ENCODE measurements around the gene BMF. TPM values are rescaled to one million over a fixed set of nuclear protein-coding genes. Genes with fewer than 3 reads are reported as not detected.
"Not testable (repeated sequence)": the region's sequence is repeated elsewhere in the genome, so short reads cannot be mapped to it uniquely, and the experiment has no call there.

Gene BMF
- total RNA-seq, 1 experiment from 2014 or later = 11.5 TPM

DNA sequence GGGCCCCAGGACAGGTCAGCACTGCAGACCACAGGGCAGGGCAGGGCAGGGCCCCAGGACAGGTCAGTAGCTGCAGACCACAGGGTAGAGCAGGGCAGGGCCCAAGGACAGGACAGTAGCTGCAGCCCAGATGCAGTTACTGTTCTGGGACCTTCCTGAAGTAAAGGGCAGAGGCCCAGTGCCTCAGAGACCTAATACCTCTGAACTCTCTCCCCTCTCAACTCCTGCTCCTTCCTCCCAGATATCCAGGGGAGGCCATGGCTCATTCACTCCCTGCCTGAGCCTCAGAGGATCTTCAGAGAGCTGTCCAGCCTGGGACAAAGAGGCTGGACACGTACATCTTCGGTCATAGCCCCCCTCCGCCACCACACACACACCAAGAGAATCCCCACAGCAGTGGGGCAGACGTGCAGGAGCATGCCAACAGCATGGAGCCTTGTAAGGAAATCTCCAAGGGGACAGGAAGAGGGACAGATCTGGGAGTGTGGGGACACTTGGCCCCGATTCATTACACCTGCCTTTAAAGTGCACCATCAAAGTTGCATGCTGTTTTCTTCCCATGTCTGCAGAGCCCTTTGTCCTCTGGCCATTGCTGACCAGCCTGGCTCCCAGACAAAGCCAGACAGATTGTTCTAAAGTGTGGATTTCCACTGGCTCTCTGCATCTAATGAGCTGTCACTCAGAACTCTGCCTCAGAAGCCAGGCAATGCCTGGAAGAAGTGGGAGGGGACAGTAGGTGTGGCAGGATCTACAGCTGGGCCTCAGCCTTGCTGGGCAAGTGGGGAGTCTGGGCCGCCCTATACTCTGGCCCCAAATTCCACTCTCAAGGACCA is 28.0 kb upstream of the BMF start:
- no peak overlapping the region for H3K27ac Mint-ChIP-seq (ENCODE audit: unreplicated experiment)
- no TSS peak for BruUV-seq (replicated peaks)
- H3K4me1 Mint-ChIP-seq (ENCODE audit: low read depth, unreplicated experiment) = no peaks in the 10 kb centered on the region
- intact Hi-C loops (cut with micrococcal nuclease; ENCODE audit: unreplicated experiment) = no loop called here
- H3K27me3 Mint-ChIP-seq (ENCODE audit: unreplicated experiment) = no peaks in the 10 kb centered on the region
- no peak for DNase-seq
- CTCF ChIA-PET = no interaction called here
- H3K9me3 Mint-ChIP-seq (ENCODE audit: low read depth, unreplicated experiment) = no peaks in the 10 kb centered on the region
- H3K4me3 Mint-ChIP-seq (ENCODE audit: low read depth, unreplicated experiment) = no peak overlapping the region
- TF ChIP-seq, protein P1, sequence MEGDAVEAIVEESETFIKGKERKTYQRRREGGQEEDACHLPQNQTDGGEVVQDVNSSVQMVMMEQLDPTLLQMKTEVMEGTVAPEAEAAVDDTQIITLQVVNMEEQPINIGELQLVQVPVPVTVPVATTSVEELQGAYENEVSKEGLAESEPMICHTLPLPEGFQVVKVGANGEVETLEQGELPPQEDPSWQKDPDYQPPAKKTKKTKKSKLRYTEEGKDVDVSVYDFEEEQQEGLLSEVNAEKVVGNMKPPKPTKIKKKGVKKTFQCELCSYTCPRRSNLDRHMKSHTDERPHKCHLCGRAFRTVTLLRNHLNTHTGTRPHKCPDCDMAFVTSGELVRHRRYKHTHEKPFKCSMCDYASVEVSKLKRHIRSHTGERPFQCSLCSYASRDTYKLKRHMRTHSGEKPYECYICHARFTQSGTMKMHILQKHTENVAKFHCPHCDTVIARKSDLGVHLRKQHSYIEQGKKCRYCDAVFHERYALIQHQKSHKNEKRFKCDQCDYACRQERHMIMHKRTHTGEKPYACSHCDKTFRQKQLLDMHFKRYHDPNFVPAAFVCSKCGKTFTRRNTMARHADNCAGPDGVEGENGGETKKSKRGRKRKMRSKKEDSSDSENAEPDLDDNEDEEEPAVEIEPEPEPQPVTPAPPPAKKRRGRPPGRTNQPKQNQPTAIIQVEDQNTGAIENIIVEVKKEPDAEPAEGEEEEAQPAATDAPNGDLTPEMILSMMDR (IDR thresholded peaks at IDR 0.05; ENCODE audit: unreplicated experiment) = no peak
- H3K36me3 Mint-ChIP-seq (ENCODE audit: insufficient read depth, unreplicated experiment) = no peaks in the 10 kb centered on the region

DNA sequence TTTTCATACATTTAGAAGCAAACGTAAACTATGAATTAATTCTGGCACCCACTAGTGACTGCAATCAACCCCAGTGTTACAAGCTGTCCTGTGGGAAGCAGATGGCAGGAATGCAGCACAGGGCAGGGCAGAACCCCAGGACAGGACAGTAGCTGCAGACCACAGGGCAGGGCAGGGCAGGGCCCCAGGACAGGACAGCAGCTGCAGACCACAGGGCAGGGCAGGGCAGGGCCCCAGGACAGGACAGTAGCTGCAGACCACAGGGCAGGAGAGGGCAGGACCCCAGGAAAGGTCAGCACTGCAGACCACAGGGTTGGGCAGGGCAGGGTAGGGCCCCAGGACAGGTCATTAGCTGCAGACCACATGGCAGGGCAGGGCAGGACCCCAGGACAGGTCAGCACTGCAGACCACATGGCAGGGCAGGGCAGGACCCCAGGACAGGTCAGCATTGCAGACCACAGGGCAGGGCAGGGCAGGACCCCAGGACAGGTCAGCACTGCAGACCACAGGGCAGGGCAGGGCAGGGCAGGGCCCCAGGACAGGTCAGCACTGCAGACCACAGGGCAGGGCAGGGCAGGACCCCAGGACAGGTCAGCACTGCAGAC is 27.3 kb upstream of the BMF start:
- H3K27me3 Mint-ChIP-seq (ENCODE audit: unreplicated experiment); H3K27ac Mint-ChIP-seq (ENCODE audit: unreplicated experiment); H3K4me3 Mint-ChIP-seq (ENCODE audit: low read depth, unreplicated experiment); H3K9me3 Mint-ChIP-seq (ENCODE audit: low read depth, unreplicated experiment); CTCF ChIA-PET; H3K36me3 Mint-ChIP-seq (ENCODE audit: insufficient read depth, unreplicated experiment); DNase-seq; H3K4me1 Mint-ChIP-seq (ENCODE audit: low read depth, unreplicated experiment); BruUV-seq (replicated peaks); intact Hi-C loops (cut with micrococcal nuclease; ENCODE audit: unreplicated experiment): not testable (repeated sequence)

DNA sequence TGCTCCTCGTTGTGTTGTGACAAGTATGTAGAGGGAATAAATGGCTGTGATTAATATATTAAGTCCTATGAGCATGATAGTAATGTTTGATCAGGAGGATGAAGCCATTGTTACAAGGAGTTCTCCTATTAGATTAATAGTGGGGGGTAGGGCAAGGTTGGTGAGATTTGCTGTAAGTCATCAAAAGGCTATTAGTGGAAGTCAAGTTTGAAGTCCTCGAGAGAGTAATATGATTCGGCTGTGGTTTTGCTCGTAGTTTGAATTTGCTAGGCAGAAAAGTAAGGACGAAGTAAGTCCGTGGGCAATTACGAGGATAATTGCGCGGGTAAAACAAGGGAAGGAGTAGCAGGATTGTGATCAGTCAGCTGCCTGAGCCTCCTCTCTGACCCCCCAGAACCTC is 26.2 kb upstream of the BMF start:
- H3K36me3 Mint-ChIP-seq (ENCODE audit: insufficient read depth, unreplicated experiment) = no peaks in the 10 kb centered on the region
- H3K4me1 Mint-ChIP-seq (ENCODE audit: low read depth, unreplicated experiment) = no peaks in the 10 kb centered on the region
- CTCF ChIA-PET = no interaction called here
- intact Hi-C loops (cut with micrococcal nuclease; ENCODE audit: unreplicated experiment) = no loop called here
- BruUV-seq (replicated peaks) = no TSS peak
- H3K9me3 Mint-ChIP-seq (ENCODE audit: low read depth, unreplicated experiment) = no peaks in the 10 kb centered on the region
- H3K27ac Mint-ChIP-seq (ENCODE audit: unreplicated experiment) = no peak overlapping the region
- no peak overlapping the region for H3K4me3 Mint-ChIP-seq (ENCODE audit: low read depth, unreplicated experiment)
- H3K27me3 Mint-ChIP-seq (ENCODE audit: unreplicated experiment) = no peaks in the 10 kb centered on the region
- TF ChIP-seq, protein P1 (IDR thresholded peaks at IDR 0.05; ENCODE audit: unreplicated experiment) = no peak
- DNase-seq = no peak

DNA sequence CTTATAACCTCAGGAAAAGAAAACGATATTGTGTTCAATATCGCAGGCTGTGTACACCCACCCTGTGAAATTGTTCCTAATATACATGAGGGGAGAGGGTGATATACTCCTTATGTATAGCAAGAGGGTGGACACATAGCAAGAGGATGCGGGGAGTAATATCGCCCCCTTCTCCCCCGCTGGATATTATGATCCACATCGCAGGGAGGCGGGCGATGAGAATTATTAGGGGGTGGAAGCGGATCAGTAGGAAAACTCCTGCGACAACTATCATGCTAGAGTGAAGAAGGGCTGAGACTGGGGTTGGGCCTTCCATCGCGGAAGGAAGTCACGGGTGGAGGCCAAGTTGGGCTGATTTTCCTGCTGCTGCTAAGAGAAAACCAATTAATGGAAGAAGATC is 24.9 kb upstream of the BMF start:
- BruUV-seq (replicated peaks) = no TSS peak
- Mint-ChIP-seq H3K4me1 (ENCODE audit: low read depth, unreplicated experiment) (no peaks in the 10 kb centered on the region), H3K36me3 (ENCODE audit: insufficient read depth, unreplicated experiment) (no peaks in the 10 kb centered on the region), H3K27me3 (ENCODE audit: unreplicated experiment) (no peaks in the 10 kb centered on the region), H3K27ac (ENCODE audit: unreplicated experiment) (no peak overlapping the region), H3K9me3 (ENCODE audit: low read depth, unreplicated experiment) (no peaks in the 10 kb centered on the region), H3K4me3 (ENCODE audit: low read depth, unreplicated experiment) (no peak overlapping the region)
- CTCF ChIA-PET = no interaction called here
- TF ChIP-seq, protein P1 (IDR thresholded peaks at IDR 0.05; ENCODE audit: unreplicated experiment) = no peak
- DNase-seq = no peak
- intact Hi-C loops (cut with micrococcal nuclease; ENCODE audit: unreplicated experiment) = no loop called here

Measured in Calu3 (cell line).